ENCODE results near the gene MND1. TPM values are rescaled to one million over a fixed set of nuclear protein-coding genes. Genes with fewer than 3 reads are reported as not detected.
"Not testable (repeated sequence)": the region's sequence is repeated elsewhere in the genome, so short reads cannot be mapped to it uniquely, and the experiment has no call there.

MND1 gene
- total RNA-seq, 1 experiment from 2014 or later, result 35.7 TPM

GRCh38 chr4:153403726-153404125, 59.2 kb downstream of the MND1 start:
- no peak overlapping the region for H3K27ac ChIP-seq
- peaks cover 6% of the 10 kb centered on the region; the same call in 1 of the 2 replicates for H3K36me3 ChIP-seq
- no peaks in the 10 kb centered on the region for H3K4me1 ChIP-seq
- H3K9me3 ChIP-seq (replicated peaks), result no peaks in the 10 kb centered on the region
- no peaks in the 10 kb centered on the region for H3K27me3 ChIP-seq
- no peak for DNase-seq
- H3K4me3 ChIP-seq, result no peak overlapping the region

GRCh38 chr4:153407906-153408305, 63.4 kb downstream of the MND1 start:
- Histone ChIP-seq H3K9me3 (replicated peaks) (no peaks in the 10 kb centered on the region), H3K36me3 (peaks cover 9% of the 10 kb centered on the region)

GRCh38 chr4:153408932-153409331, 64.4 kb downstream of the MND1 start:
- H3K9me3 ChIP-seq (replicated peaks), result no peaks in the 10 kb centered on the region
- no peaks in the 10 kb centered on the region for H3K27me3 ChIP-seq
- DNase-seq, result no peak
- H3K36me3 ChIP-seq, result peaks cover 6% of the 10 kb centered on the region
- H3K4me3 ChIP-seq, result no peak overlapping the region
- H3K27ac ChIP-seq, result peak overlapping the region; percentile 61; the same call in 1 of the 2 replicates
- peaks cover 13% of the 10 kb centered on the region for H3K4me1 ChIP-seq

More at GRCh38 chr4:153407906-153408305, 63.4 kb downstream of the MND1 start:
- no peak for DNase-seq
- Histone ChIP-seq H3K27ac (no peak overlapping the region), H3K27me3 (no peaks in the 10 kb centered on the region), H3K4me3 (no peak overlapping the region), H3K4me1 (peaks cover 13% of the 10 kb centered on the region)

GRCh38 chr4:153409412-153409811, 64.9 kb downstream of the MND1 start:
- H3K9me3 ChIP-seq (replicated peaks), result no peaks in the 10 kb centered on the region
- DNase-seq, result peak in 1 of 2 experiments; percentile 43
- peaks cover 6% of the 10 kb centered on the region for H3K36me3 ChIP-seq
- no peaks in the 10 kb centered on the region for H3K27me3 ChIP-seq
- H3K4me3 ChIP-seq, result no peak overlapping the region
- H3K4me1 ChIP-seq, result peaks cover 13% of the 10 kb centered on the region
- H3K27ac ChIP-seq, result peak overlapping the region; percentile 61

GRCh38 chr4:153409924-153410501, 65.5 kb downstream of the MND1 start:
- H3K4me1 ChIP-seq, result peaks cover 13% of the 10 kb centered on the region
- peak overlapping the region; percentile 61 for H3K27ac ChIP-seq

GRCh38 chr4:153413842-153414241, 69.4 kb downstream of the MND1 start:
- Histone ChIP-seq H3K36me3 (peaks cover 3% of the 10 kb centered on the region; the same call in 1 of the 2 replicates), H3K27me3 (no peaks in the 10 kb centered on the region), H3K27ac (no peak overlapping the region), H3K9me3 (replicated peaks) (no peaks in the 10 kb centered on the region), H3K4me1 (peaks cover 23% of the 10 kb centered on the region), H3K4me3 (no peak overlapping the region)
- DNase-seq, result no peak

More at GRCh38 chr4:153409924-153410501, 65.5 kb downstream of the MND1 start:
- Histone ChIP-seq H3K4me3 (no peak overlapping the region), H3K9me3 (replicated peaks) (no peaks in the 10 kb centered on the region), H3K36me3 (peaks cover 6% of the 10 kb centered on the region), H3K27me3 (no peaks in the 10 kb centered on the region)
- peak; percentile 25 to 54 for DNase-seq

GRCh38 chr4:153416456-153416855, 72.0 kb downstream of the MND1 start:
- not testable (repeated sequence) for H3K4me3 ChIP-seq; DNase-seq; H3K9me3 ChIP-seq (replicated peaks); H3K27ac ChIP-seq; H3K27me3 ChIP-seq; H3K4me1 ChIP-seq; H3K36me3 ChIP-seq

GRCh38 chr4:153418121-153418520, 73.6 kb downstream of the MND1 start:
- DNase-seq, result no peak
- Histone ChIP-seq H3K4me1 (0 out of 2 replicates have a peak, but pooled peaks cover 10% of the 10 kb centered on the region), H3K9me3 (replicated peaks) (no peaks in the 10 kb centered on the region), H3K36me3 (no peaks in the 10 kb centered on the region), H3K27me3 (no peaks in the 10 kb centered on the region), H3K27ac (no peak overlapping the region), H3K4me3 (no peak overlapping the region)

- DNase-seq, result peak in 1 of 2 experiments; percentile 34
- H3K36me3 ChIP-seq, result no peaks in the 10 kb centered on the region
- H3K9me3 ChIP-seq (replicated peaks), result no peaks in the 10 kb centered on the region
- no peak overlapping the region for H3K27ac ChIP-seq
- H3K27me3 ChIP-seq, result no peaks in the 10 kb centered on the region
- H3K4me3 ChIP-seq, result no peak overlapping the region
- H3K4me1 ChIP-seq, result 0 out of 2 replicates have a peak, but pooled peaks cover 10% of the 10 kb centered on the region
Observed at GRCh38 chr4:153418558-153418957, 74.1 kb downstream of the MND1 start.

GRCh38 chr4:153419029-153419428, 74.5 kb downstream of the MND1 start:
- no peaks in the 10 kb centered on the region for H3K36me3 ChIP-seq
- no peak overlapping the region for H3K27ac ChIP-seq
- H3K4me1 ChIP-seq, result 0 out of 2 replicates have a peak, but pooled peaks cover 10% of the 10 kb centered on the region
- DNase-seq, result no peak
- H3K4me3 ChIP-seq, result no peak overlapping the region
- no peaks in the 10 kb centered on the region for H3K9me3 ChIP-seq (replicated peaks)
- no peaks in the 10 kb centered on the region for H3K27me3 ChIP-seq

- Histone ChIP-seq H3K27ac (no peak overlapping the region), H3K27me3 (no peaks in the 10 kb centered on the region), H3K4me1 (0 out of 2 replicates have a peak, but pooled peaks cover 10% of the 10 kb centered on the region), H3K4me3 (no peak overlapping the region), H3K36me3 (no peaks in the 10 kb centered on the region), H3K9me3 (replicated peaks) (no peaks in the 10 kb centered on the region)
- no peak for DNase-seq
Observed at GRCh38 chr4:153419673-153420278, 75.3 kb downstream of the MND1 start.

- H3K4me1 ChIP-seq, result 0 out of 2 replicates have a peak, but pooled peaks cover 10% of the 10 kb centered on the region
- H3K36me3 ChIP-seq, result no peaks in the 10 kb centered on the region
- H3K9me3 ChIP-seq (replicated peaks), result no peaks in the 10 kb centered on the region
- no peaks in the 10 kb centered on the region for H3K27me3 ChIP-seq
- no peak overlapping the region for H3K4me3 ChIP-seq
- DNase-seq, result no peak
- H3K27ac ChIP-seq, result no peak overlapping the region
Observed at GRCh38 chr4:153420361-153420760, 75.9 kb downstream of the MND1 start.

- Histone ChIP-seq H3K4me3 (no peak overlapping the region), H3K27ac (no peak overlapping the region), H3K9me3 (replicated peaks) (no peaks in the 10 kb centered on the region)
Observed at GRCh38 chr4:153421941-153422340, 77.5 kb downstream of the MND1 start.

GRCh38 chr4:153426207-153426885, 81.9 kb downstream of the MND1 start:
- Histone ChIP-seq H3K4me3 (no peak overlapping the region), H3K4me1 (no peaks in the 10 kb centered on the region), H3K27me3 (no peaks in the 10 kb centered on the region), H3K27ac (no peak overlapping the region), H3K36me3 (no peaks in the 10 kb centered on the region), H3K9me3 (replicated peaks) (no peaks in the 10 kb centered on the region)
- no peak for DNase-seq

More at GRCh38 chr4:153421941-153422340, 77.5 kb downstream of the MND1 start:
- no peak for DNase-seq
- no peaks in the 10 kb centered on the region for H3K27me3 ChIP-seq
- H3K36me3 ChIP-seq, result no peaks in the 10 kb centered on the region
- 0 out of 2 replicates have a peak, but pooled peaks cover 10% of the 10 kb centered on the region for H3K4me1 ChIP-seq

Measured in SJCRH30 (cell line).